Activated B cell treated with CpG ODN at 0.5 μM for 24 hours (primary cell): ENCODE data around the gene DLGAP1. TPM values are rescaled to one million over a fixed set of nuclear protein-coding genes. Genes with fewer than 3 reads are reported as not detected.
A peak's percentile ranks its signal among the peaks of the same experiment; 100 is the strongest.

Experiments used
- ATAC-seq: fragments of 200-7000 bp; cut with Tn5 transposase; one replicate; pipeline ENCODE4 v1.10.0; 2021; ENCODE audit warnings: low read depth, mild to moderate bottlenecking, moderate library complexity
- CTCF ChIA-PET: fragments of 350-600 bp; sonication (Branson Sonifier 250); formaldehyde crosslinking; loops from one replicate; lab custom pipeline; 2021; ENCODE audit warnings: antibody characterized with exemption; lab: Charles Lee
- POLR2A ChIA-PET: fragments of 350-600 bp; sonication (Branson Sonifier 250); formaldehyde crosslinking; loops from one replicate; lab custom pipeline; 2021; ENCODE audit warnings: antibody characterized with exemption; lab: Charles Lee
- DNase-seq: peaks from one replicate; pipeline ENCODE4 v3.0.0; 2022
- H3K27ac Mint-ChIP-seq: one replicate; pipeline ENCODE4 v1.8.0; 2020; ENCODE audit warnings: mixed read lengths
- H3K27me3 Mint-ChIP-seq: one replicate; pipeline ENCODE4 v1.8.0; 2021; ENCODE audit warnings: mixed read lengths
- H3K36me3 Mint-ChIP-seq: one replicate; pipeline ENCODE4 v1.8.0; 2021; ENCODE audit warnings: low read depth, mixed read lengths
- H3K4me1 Mint-ChIP-seq: one replicate; pipeline ENCODE4 v1.8.0; 2021; ENCODE audit warnings: mixed read lengths
- H3K4me3 Mint-ChIP-seq: one replicate; pipeline ENCODE4 v1.8.0; 2020; ENCODE audit warnings: mild to moderate bottlenecking, mixed read lengths
- H3K9me3 Mint-ChIP-seq: one replicate; pipeline ENCODE4 v1.8.0; 2020; ENCODE audit warnings: mixed read lengths
- intact Hi-C: fragments of 100-400 bp; cut with micrococcal nuclease; formaldehyde crosslinking; loops from one replicate; pipeline ENCODE4 v1.15.1; 2024
- total RNA-seq: library from RNA; stranded (reverse); gene quantifications from 2 replicates; pipeline ENCODE4 v1.2.3, GENCODE V29; 2022
- TF ChIP-seq, protein P1 (sequence below): fragments of 200-600 bp; IDR thresholded peaks from one replicate; pipeline ENCODE4 v1.8.0; 2022; ENCODE audit warnings: antibody characterized with exemption, mild to moderate bottlenecking

Gene DLGAP1
- total RNA-seq, 1 donor from 2014 or later: 0.18 TPM

DNA sequence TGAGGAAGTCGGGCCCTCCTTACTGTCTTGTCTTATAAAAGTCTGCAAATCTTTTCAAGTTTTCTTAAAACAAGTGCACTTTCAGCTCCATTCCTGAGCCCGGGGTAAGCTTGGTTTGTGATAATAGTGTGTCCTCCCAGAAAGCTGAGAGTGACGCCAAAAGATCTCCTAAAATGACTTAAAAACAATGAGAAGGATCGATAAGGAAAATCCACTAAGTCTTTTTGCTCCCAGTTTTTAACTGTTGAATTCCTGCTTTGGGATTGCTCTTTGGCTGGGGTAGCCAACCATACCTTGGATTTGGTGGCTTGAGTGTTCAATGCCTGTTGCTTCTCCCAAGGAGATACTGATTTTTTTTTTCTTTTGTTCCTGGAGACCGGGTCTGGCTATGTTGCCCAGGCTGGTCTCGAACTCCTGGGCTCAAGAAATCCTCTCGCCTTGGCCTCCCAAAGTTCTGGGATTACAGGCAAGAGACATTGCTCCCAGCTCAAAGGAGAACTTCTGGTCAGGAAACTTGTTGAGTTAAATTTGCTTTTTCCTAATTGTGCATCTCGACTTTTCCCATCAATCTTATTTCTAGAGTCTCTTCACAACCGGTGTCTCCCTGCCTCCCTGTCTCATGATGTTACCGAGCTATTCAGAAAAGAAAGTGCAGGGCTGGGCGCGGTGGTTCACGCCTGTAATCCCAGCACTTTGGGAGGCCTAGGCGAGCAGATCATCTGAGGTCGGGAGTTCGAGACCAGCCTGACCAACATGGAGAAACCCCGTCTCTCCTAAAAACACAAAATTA, 1002.2 kb downstream of the DLGAP1 start:
- CTCF ChIA-PET: interaction anchor here (1.0 to 5.4 kb wide), 16 partner anchors 10 to 216 kb away, joined by 3 to 81 read pairs (median 11); no protein-coding TSS in a partner anchor

DNA sequence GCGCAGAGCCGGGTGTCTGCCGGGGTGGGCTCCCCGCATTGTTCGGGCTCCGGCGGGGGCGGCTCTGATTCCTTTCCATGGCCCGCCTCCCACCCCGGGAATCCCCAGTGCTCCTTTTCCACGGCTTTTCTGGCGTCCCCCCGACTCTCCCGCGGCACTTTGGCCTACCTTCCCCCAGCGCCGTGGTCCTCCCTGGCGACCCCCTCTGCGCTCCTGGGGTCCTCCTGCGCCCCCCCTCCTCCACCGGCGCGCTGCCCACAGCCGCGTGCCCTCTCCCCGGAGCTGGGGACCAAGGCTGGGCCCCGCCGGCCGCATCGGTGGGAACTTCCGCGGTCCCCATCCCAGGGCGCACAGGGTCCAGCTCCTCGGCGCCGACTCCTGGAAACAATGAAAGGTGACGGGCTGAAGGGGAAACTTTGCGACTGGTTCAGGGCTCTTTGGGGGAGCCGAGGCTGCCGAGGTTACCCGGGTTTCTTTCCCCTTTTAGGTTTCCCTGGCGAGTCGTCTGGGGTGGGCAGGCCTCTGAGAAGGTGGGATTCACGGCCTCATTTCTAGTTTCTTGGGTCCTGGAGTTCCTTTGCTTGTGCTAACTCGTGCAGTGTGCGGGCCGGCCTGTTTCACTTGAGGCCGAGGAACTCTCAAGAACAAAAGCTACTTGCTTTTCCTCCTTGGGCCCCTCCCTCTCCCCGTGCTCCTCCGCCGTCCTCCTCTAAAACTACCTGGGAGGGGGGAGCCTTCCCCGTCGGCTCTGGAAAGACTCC, 1002.9 kb downstream of the DLGAP1 start:
- peak; percentile 46 for DNase-seq
- POLR2A ChIA-PET: interaction anchor here (0.7 to 10.3 kb wide), 27 partner anchors 9 to 605 kb away, joined by 3 to 432 read pairs (median 8); partner anchors contain the start of genes EMILIN2, MYL12A and MYL12B
- intact Hi-C loops: loop anchor here (1.0 to 5.0 kb wide), 6 partner anchors 43 to 810 kb away; partner anchors contain the start of gene MYL12B
- peaks cover 48% of the 10 kb centered on the region for H3K4me1 Mint-ChIP-seq
- ATAC-seq: no peak
- peak overlapping the region; percentile 95 for H3K27ac Mint-ChIP-seq
- peaks cover 51% of the 10 kb centered on the region for H3K36me3 Mint-ChIP-seq
- no peaks in the 10 kb centered on the region for H3K27me3 Mint-ChIP-seq
- no peaks in the 10 kb centered on the region for H3K9me3 Mint-ChIP-seq
- TF ChIP-seq, protein P1, sequence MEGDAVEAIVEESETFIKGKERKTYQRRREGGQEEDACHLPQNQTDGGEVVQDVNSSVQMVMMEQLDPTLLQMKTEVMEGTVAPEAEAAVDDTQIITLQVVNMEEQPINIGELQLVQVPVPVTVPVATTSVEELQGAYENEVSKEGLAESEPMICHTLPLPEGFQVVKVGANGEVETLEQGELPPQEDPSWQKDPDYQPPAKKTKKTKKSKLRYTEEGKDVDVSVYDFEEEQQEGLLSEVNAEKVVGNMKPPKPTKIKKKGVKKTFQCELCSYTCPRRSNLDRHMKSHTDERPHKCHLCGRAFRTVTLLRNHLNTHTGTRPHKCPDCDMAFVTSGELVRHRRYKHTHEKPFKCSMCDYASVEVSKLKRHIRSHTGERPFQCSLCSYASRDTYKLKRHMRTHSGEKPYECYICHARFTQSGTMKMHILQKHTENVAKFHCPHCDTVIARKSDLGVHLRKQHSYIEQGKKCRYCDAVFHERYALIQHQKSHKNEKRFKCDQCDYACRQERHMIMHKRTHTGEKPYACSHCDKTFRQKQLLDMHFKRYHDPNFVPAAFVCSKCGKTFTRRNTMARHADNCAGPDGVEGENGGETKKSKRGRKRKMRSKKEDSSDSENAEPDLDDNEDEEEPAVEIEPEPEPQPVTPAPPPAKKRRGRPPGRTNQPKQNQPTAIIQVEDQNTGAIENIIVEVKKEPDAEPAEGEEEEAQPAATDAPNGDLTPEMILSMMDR: no peak
- H3K4me3 Mint-ChIP-seq: peak overlapping the region; percentile 93
- CTCF ChIA-PET: interaction anchor here (1.0 to 5.4 kb wide), 8 partner anchors 11 to 216 kb away, joined by 3 to 81 read pairs (median 18); no protein-coding TSS in a partner anchor

More for the DNA sequence above, 1002.2 kb downstream of the DLGAP1 start:
- DNase-seq: no peak
- no peaks in the 10 kb centered on the region for H3K27me3 Mint-ChIP-seq
- H3K9me3 Mint-ChIP-seq: no peaks in the 10 kb centered on the region
- H3K4me3 Mint-ChIP-seq: peak overlapping the region; percentile 93
- intact Hi-C loops: loop anchor here (5.0 kb wide), 4 partner anchors 191 to 811 kb away; partner anchors contain the start of gene MYL12B
- H3K4me1 Mint-ChIP-seq: peaks cover 48% of the 10 kb centered on the region
- TF ChIP-seq, protein P1: no peak
- ATAC-seq: no peak
- H3K27ac Mint-ChIP-seq: peak overlapping the region; percentile 95
- POLR2A ChIA-PET: interaction anchor here (0.5 to 10.3 kb wide), 26 partner anchors 8 to 606 kb away, joined by 3 to 432 read pairs (median 7); partner anchors contain the start of genes EMILIN2, MYL12A and MYL12B
- H3K36me3 Mint-ChIP-seq: peaks cover 56% of the 10 kb centered on the region

DNA sequence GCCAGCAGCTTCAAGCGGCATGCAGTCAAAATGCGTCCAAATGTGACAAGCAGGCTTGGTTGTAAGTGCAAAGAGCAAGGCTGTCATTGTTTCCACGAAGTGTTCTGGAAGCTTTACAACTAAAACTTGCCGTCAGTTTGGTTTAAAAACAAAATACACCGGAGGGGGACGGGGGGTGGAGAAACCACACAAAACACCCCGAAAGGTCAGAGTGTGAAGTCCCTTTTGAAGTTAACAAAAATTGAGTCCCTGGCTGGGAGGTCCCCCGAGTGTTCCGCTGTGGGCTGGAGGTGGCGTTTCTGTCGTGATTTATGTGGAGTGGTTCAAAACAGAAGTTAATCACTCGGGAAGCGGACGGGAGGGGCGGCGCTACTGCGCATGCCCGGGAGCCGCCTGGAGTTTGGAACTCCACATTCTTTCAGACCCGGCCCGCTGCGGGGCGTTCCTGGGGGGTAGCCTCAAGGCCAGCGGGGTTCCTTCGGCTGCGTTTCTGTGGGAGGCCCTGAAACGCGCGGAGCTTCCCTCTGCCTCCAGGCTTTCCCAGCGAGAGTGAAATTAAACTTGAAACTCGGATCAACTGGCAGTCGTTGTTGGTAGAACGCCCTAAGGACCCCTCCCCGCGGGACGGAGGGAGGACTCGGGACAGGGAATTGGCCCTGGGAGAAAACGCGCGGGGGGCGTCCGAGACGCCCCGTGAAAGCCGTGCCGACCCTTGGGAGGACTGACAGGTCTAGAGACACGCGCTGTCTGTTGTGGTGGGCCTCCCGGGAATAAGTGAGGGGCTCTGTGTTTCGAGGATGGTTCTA, 1003.7 kb downstream of the DLGAP1 start:
- ATAC-seq: peak; percentile 1
- H3K36me3 Mint-ChIP-seq: peaks cover 43% of the 10 kb centered on the region
- peak overlapping the region; percentile 93 for H3K4me3 Mint-ChIP-seq
- no peaks in the 10 kb centered on the region for H3K9me3 Mint-ChIP-seq
- POLR2A ChIA-PET: interaction anchor here (0.7 to 10.3 kb wide), 25 partner anchors 9 to 795 kb away, joined by 3 to 432 read pairs (median 8); partner anchors contain the start of genes EMILIN2, MYL12A and MYL12B
- H3K27me3 Mint-ChIP-seq: no peaks in the 10 kb centered on the region
- TF ChIP-seq, protein P1: no peak
- peak; percentile 76 for DNase-seq
- peak overlapping the region; percentile 95 for H3K27ac Mint-ChIP-seq
- H3K4me1 Mint-ChIP-seq: peaks cover 56% of the 10 kb centered on the region
- intact Hi-C loops: loop anchor here (1.0 to 5.0 kb wide), 6 partner anchors 43 to 809 kb away; partner anchors contain the start of gene MYL12B
- CTCF ChIA-PET: interaction anchor here (1.0 to 5.4 kb wide), 5 partner anchors 71 to 215 kb away, joined by 3 to 81 read pairs (median 9); no protein-coding TSS in a partner anchor

DNA sequence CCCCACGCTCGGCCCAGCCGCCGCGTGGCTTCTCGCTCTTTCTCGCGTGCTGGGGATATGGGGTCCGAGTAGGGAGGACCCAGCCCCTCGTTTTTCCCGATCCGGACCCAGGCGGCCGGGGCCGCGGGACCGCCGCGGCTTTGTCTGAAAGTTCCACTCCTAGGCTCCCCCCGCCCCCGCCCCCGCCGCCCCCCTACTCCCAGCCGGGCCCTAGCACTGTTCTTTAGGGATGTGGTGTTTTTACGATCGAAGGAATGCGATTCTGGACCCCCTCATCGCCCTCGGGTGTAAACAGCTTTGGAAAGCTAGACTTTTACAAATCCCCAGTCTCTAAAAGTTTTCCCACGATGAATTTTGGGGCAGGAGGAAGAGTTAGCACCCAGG, 1004.3 kb downstream of the DLGAP1 start:
- TF ChIP-seq, protein P1: no peak
- H3K36me3 Mint-ChIP-seq: peaks cover 39% of the 10 kb centered on the region
- DNase-seq (no peak), ATAC-seq (no peak)
- H3K27me3 Mint-ChIP-seq: no peaks in the 10 kb centered on the region
- POLR2A ChIA-PET: interaction anchor here (0.7 to 10.3 kb wide), 20 partner anchors 43 to 795 kb away, joined by 3 to 432 read pairs (median 8); partner anchors contain the start of genes MYL12A and MYL12B
- CTCF ChIA-PET: interaction anchor here (1.0 to 5.4 kb wide), 2 partner anchors 144 to 215 kb away, joined by 3 to 81 read pairs; no protein-coding TSS in a partner anchor
- peak overlapping the region; percentile 95 for H3K27ac Mint-ChIP-seq
- intact Hi-C loops: loop anchor here (1.0 to 5.0 kb wide), 6 partner anchors 44 to 808 kb away; partner anchors contain the start of gene MYL12B
- H3K4me3 Mint-ChIP-seq: peak overlapping the region; percentile 93
- H3K4me1 Mint-ChIP-seq: peaks cover 57% of the 10 kb centered on the region
- H3K9me3 Mint-ChIP-seq: no peaks in the 10 kb centered on the region
